Type B pancreatic cell (in vitro differentiated cells): ENCODE results near the gene TP53BP2. TPM values are rescaled to one million over a fixed set of nuclear protein-coding genes. Genes with fewer than 3 reads are reported as not detected.
A peak's percentile ranks its signal among the peaks of the same experiment; 100 is the strongest.

Experiments used
- DNase-seq: peaks from one replicate; pipeline ENCODE4 v3.0.0; 2021; ENCODE audit warnings: mixed read lengths; ENCODE audit not compliant: unreplicated experiment; ENCODE audit errors: extremely low spot score
- H3K27ac Mint-ChIP-seq: 2 replicates; pipeline ENCODE4 v1.8.0; 2021; ENCODE audit warnings: mild to moderate bottlenecking, mixed read lengths
- H3K27me3 Mint-ChIP-seq: 2 replicates; pipeline ENCODE4 v1.8.0; 2021; ENCODE audit warnings: mixed read lengths
- H3K36me3 Mint-ChIP-seq: 2 replicates; pipeline ENCODE4 v1.8.0; 2021; ENCODE audit warnings: mixed read lengths
- H3K4me1 Mint-ChIP-seq: one replicate; pipeline ENCODE4 v1.8.0; 2021; ENCODE audit warnings: mixed read lengths; ENCODE audit not compliant: unreplicated experiment
- H3K4me3 Mint-ChIP-seq: 2 replicates; pipeline ENCODE4 v1.8.0; 2021; ENCODE audit warnings: mild to moderate bottlenecking, mixed read lengths
- H3K9me3 Mint-ChIP-seq: 2 replicates; pipeline ENCODE4 v1.8.0; 2021; ENCODE audit warnings: mixed read lengths
- CTCF ChIP-seq: fragments of 200-600 bp; sonication (generic); conservative IDR thresholded peaks from 2 replicates; pipeline ENCODE4 v1.5.0; 2021; ENCODE audit warnings: antibody characterized with exemption, mild to moderate bottlenecking
- total RNA-seq: library from RNA; stranded (reverse); gene quantifications from 2 replicates; pipeline ENCODE4 v1.2.1, GENCODE V29; 2021; ENCODE audit warnings: low replicate concordance

The TP53BP2 gene
- total RNA-seq, 1 donor from 2014 or later = 67.2 TPM

- peaks cover 10% of the 10 kb centered on the region for H3K4me1 Mint-ChIP-seq
- no peaks in the 10 kb centered on the region for H3K36me3 Mint-ChIP-seq
- DNase-seq = no peak
- H3K27me3 Mint-ChIP-seq = peaks cover 5% of the 10 kb centered on the region
- no peak overlapping the region for H3K4me3 Mint-ChIP-seq
- no peak overlapping the region for H3K27ac Mint-ChIP-seq
- no peak for TF ChIP-seq CTCF
- H3K9me3 Mint-ChIP-seq = no peaks in the 10 kb centered on the region
Observed at GRCh38 chr1:223885614-223886013, 39.9 kb upstream of the TP53BP2 start.

- Mint-ChIP-seq H3K9me3 (no peaks in the 10 kb centered on the region), H3K27me3 (peaks cover 2% of the 10 kb centered on the region), H3K4me3 (no peak overlapping the region), H3K4me1 (no peaks in the 10 kb centered on the region), H3K27ac (no peak overlapping the region), H3K36me3 (no peaks in the 10 kb centered on the region)
- no peak for DNase-seq
- TF ChIP-seq CTCF = no peak
Observed at GRCh38 chr1:223878598-223879325, 33.0 kb upstream of the TP53BP2 start.

GRCh38 chr1:223877804-223878203 is 32.1 kb upstream of the TP53BP2 start:
- DNase-seq = no peak
- Mint-ChIP-seq H3K27ac (no peak overlapping the region), H3K9me3 (no peaks in the 10 kb centered on the region), H3K4me1 (peaks cover 5% of the 10 kb centered on the region), H3K4me3 (no peak overlapping the region), H3K36me3 (no peaks in the 10 kb centered on the region), H3K27me3 (peaks cover 2% of the 10 kb centered on the region)
- no peak for TF ChIP-seq CTCF

- TF ChIP-seq CTCF = no peak
- no peaks in the 10 kb centered on the region for H3K36me3 Mint-ChIP-seq
- no peak overlapping the region for H3K27ac Mint-ChIP-seq
- H3K27me3 Mint-ChIP-seq = peaks cover 2% of the 10 kb centered on the region
- no peaks in the 10 kb centered on the region for H3K9me3 Mint-ChIP-seq
- DNase-seq = no peak
- H3K4me1 Mint-ChIP-seq = peaks cover 10% of the 10 kb centered on the region
- H3K4me3 Mint-ChIP-seq = no peak overlapping the region
Observed at GRCh38 chr1:223876590-223876989, 30.8 kb upstream of the TP53BP2 start.

GRCh38 chr1:223873044-223873443 is 27.3 kb upstream of the TP53BP2 start:
- Mint-ChIP-seq H3K36me3 (no peaks in the 10 kb centered on the region), H3K27ac (peak overlapping the region; percentile 42), H3K4me1 (peaks cover 10% of the 10 kb centered on the region), H3K4me3 (peak overlapping the region; percentile 3), H3K27me3 (peaks cover 11% of the 10 kb centered on the region), H3K9me3 (peaks cover 4% of the 10 kb centered on the region)
- DNase-seq = no peak
- no peak for TF ChIP-seq CTCF
